ENCODE results near the gene UBE2V1.

UBE2V1 gene

GRCh38 chr20:50056408-50056926 lies 56.5 kb downstream of the UBE2V1 start:
- Histone ChIP-seq H3K27ac (no peak overlapping the region), H3K27me3 (ENCODE audit: insufficient read depth, low read depth, severe bottlenecking) (no peaks in the 10 kb centered on the region), H3K4me3 (ENCODE audit: low read depth, low read length) (no peak overlapping the region), H3K36me3 (no peaks in the 10 kb centered on the region), H3K9me3 (ENCODE audit: severe bottlenecking) (no peaks in the 10 kb centered on the region)
- DNase-seq = no peak
- no peak for TF ChIP-seq CTCF (IDR thresholded peaks at IDR 0.05; ENCODE audit: low read depth, low read length)

- Histone ChIP-seq H3K4me3 (ENCODE audit: low read depth, low read length) (no peak overlapping the region), H3K27ac (peak overlapping the region; percentile 90)
Observed at GRCh38 chr20:50055524-50056083, 57.3 kb downstream of the UBE2V1 start.

GRCh38 chr20:50054626-50055511 lies 58.1 kb downstream of the UBE2V1 start:
- Histone ChIP-seq H3K27ac (peak overlapping the region; percentile 90), H3K4me3 (ENCODE audit: low read depth, low read length) (no peak overlapping the region), H3K27me3 (ENCODE audit: insufficient read depth, low read depth, severe bottlenecking) (no peaks in the 10 kb centered on the region), H3K9me3 (ENCODE audit: severe bottlenecking) (no peaks in the 10 kb centered on the region), H3K36me3 (no peaks in the 10 kb centered on the region)
- no peak for DNase-seq
- TF ChIP-seq CTCF (IDR thresholded peaks at IDR 0.05; ENCODE audit: low read depth, low read length) = no peak

More at GRCh38 chr20:50055524-50056083, 57.3 kb downstream of the UBE2V1 start:
- TF ChIP-seq CTCF (IDR thresholded peaks at IDR 0.05; ENCODE audit: low read depth, low read length) = 0 out of 2 replicates have a peak, but pooled peaks have one; percentile 14
- no peak for DNase-seq
- Histone ChIP-seq H3K36me3 (no peaks in the 10 kb centered on the region), H3K9me3 (ENCODE audit: severe bottlenecking) (no peaks in the 10 kb centered on the region), H3K27me3 (ENCODE audit: insufficient read depth, low read depth, severe bottlenecking) (no peaks in the 10 kb centered on the region)

GRCh38 chr20:50054231-50054547 lies 58.8 kb downstream of the UBE2V1 start:
- H3K4me3 ChIP-seq (ENCODE audit: low read depth, low read length) = no peak overlapping the region
- no peaks in the 10 kb centered on the region for H3K27me3 ChIP-seq (ENCODE audit: insufficient read depth, low read depth, severe bottlenecking)
- H3K27ac ChIP-seq = peak overlapping the region; percentile 90
- no peaks in the 10 kb centered on the region for H3K9me3 ChIP-seq (ENCODE audit: severe bottlenecking)
- TF ChIP-seq CTCF (IDR thresholded peaks at IDR 0.05; ENCODE audit: low read depth, low read length) = no peak
- H3K36me3 ChIP-seq = no peaks in the 10 kb centered on the region
- no peak for DNase-seq

GRCh38 chr20:50053362-50054230 lies 59.4 kb downstream of the UBE2V1 start:
- no peaks in the 10 kb centered on the region for H3K27me3 ChIP-seq (ENCODE audit: insufficient read depth, low read depth, severe bottlenecking)
- H3K36me3 ChIP-seq = no peaks in the 10 kb centered on the region
- H3K4me3 ChIP-seq (ENCODE audit: low read depth, low read length) = no peak overlapping the region
- H3K9me3 ChIP-seq (ENCODE audit: severe bottlenecking) = no peaks in the 10 kb centered on the region
- DNase-seq = no peak
- TF ChIP-seq CTCF (IDR thresholded peaks at IDR 0.05; ENCODE audit: low read depth, low read length) = no peak
- H3K27ac ChIP-seq = peak overlapping the region; percentile 90

Measured in WERI-Rb-1 (cell line).